Globus pallidus (tissue), 1 donor: Measurements from ENCODE around the gene MED12L.

Source experiments
- DNase-seq: peaks from one replicate; pipeline ENCODE4 v3.0.0-alpha.2; 2015; ENCODE audit warnings: low spot score

The MED12L gene

GRCh38 chr3:151327571-151328198 is 242.2 kb downstream of the MED12L start:
- no peak for DNase-seq

GRCh38 chr3:151328298-151328995 is 243.0 kb downstream of the MED12L start:
- DNase-seq = no peak

- DNase-seq = no peak
Observed at GRCh38 chr3:151329363-151329762, 243.9 kb downstream of the MED12L start, which contains the start of gene P2RY13. Gene P2RY13, minus strand, starts transcription at chr3:151329549. Its CDS starts 21 bp downstream, at chr3:151329528.

- DNase-seq = no peak
Observed at GRCh38 chr3:151330379-151330778, 244.9 kb downstream of the MED12L start.

- DNase-seq = no peak
Observed at GRCh38 chr3:151330899-151331298, 245.4 kb downstream of the MED12L start.

- no peak for DNase-seq
Observed at GRCh38 chr3:151331696-151332095, 246.2 kb downstream of the MED12L start.

GRCh38 chr3:151345859-151346258 is 260.4 kb downstream of the MED12L start:
- no peak for DNase-seq

- peak; percentile 51 for DNase-seq
Observed at GRCh38 chr3:151346292-151346691, 260.8 kb downstream of the MED12L start.

GRCh38 chr3:151347432-151347831 is 262.0 kb downstream of the MED12L start:
- peak; percentile 61 for DNase-seq

- no peak for DNase-seq
Observed at GRCh38 chr3:151350656-151351055, 265.2 kb downstream of the MED12L start.

GRCh38 chr3:151351219-151351618 is 265.8 kb downstream of the MED12L start:
- DNase-seq = no peak

- DNase-seq = no peak
Observed at GRCh38 chr3:151351648-151352047, 266.2 kb downstream of the MED12L start.

- no peak for DNase-seq
Observed at GRCh38 chr3:151356794-151357462, 271.5 kb downstream of the MED12L start.

- DNase-seq = no peak
Observed at GRCh38 chr3:151357463-151357850, 272.0 kb downstream of the MED12L start.

- no peak for DNase-seq
Observed at GRCh38 chr3:151362751-151363174, 277.3 kb downstream of the MED12L start.

GRCh38 chr3:151366993-151367392 is 281.5 kb downstream of the MED12L start:
- DNase-seq = no peak

- no peak for DNase-seq
Observed at GRCh38 chr3:151367448-151367847, 282.0 kb downstream of the MED12L start.

GRCh38 chr3:151371526-151371925 is 286.1 kb downstream of the MED12L start:
- DNase-seq = no peak

- no peak for DNase-seq
Observed at GRCh38 chr3:151372063-151372820, 286.8 kb downstream of the MED12L start.

GRCh38 chr3:151377768-151378385 is 292.4 kb downstream of the MED12L start:
- no peak for DNase-seq

GRCh38 chr3:151379083-151379734 is 293.7 kb downstream of the MED12L start:
- DNase-seq = no peak
